ENCODE results near the gene PIK3CB. TPM values are rescaled to one million over a fixed set of nuclear protein-coding genes. Genes with fewer than 3 reads are reported as not detected.

Gene PIK3CB
- total and polyA plus RNA-seq, 2 experiments from 2014 or later: 14.3 to 23.0 TPM

GRCh38 chr3:138629526-138629925, 205.2 kb downstream of the PIK3CB start:
- Histone ChIP-seq H3K4me1 (ENCODE audit: insufficient read depth) (no peaks in the 10 kb centered on the region), H3K4me3 (no peak overlapping the region), H2AFZ (no peak overlapping the region), H3K9me3 (ENCODE audit: low read depth) (no peaks in the 10 kb centered on the region), H3K79me2 (no peaks in the 10 kb centered on the region), H3K36me3 (replicated peaks; ENCODE audit: insufficient read depth, low read depth) (no peaks in the 10 kb centered on the region), H3K27ac (no peak overlapping the region), H3K27me3 (no peaks in the 10 kb centered on the region), H3K4me2 (no peak overlapping the region), H3K9me2 (replicated peaks; ENCODE audit: insufficient read depth) (no peaks in the 10 kb centered on the region), H4K20me1 (ENCODE audit: insufficient read depth, poor library complexity, severe bottlenecking) (no peaks in the 10 kb centered on the region)
- TF ChIP-seq EZH2 (IDR thresholded peaks at IDR 0.05; ENCODE audit: borderline replicate concordance) (no peak), EZH2phosphoT487 (IDR thresholded peaks at IDR 0.05; ENCODE audit: low read depth, severe bottlenecking, unreplicated experiment) (no peak), CTCF (IDR thresholded peaks at IDR 0.05; ENCODE audit: poor library complexity) (no peak)
- DNase-seq (ENCODE audit: low spot score): no peak
- 73% methylated on average over 6 of the region's 6 CpGs for WGBS (ENCODE audit: low lambda C conversion rate, missing lambda C conversion rate)

- Histone ChIP-seq H3K4me2 (no peak overlapping the region), H3K4me3 (no peak overlapping the region), H3K27ac (no peak overlapping the region), H3K79me2 (no peaks in the 10 kb centered on the region), H3K9me2 (replicated peaks; ENCODE audit: insufficient read depth) (no peaks in the 10 kb centered on the region), H3K27me3 (no peaks in the 10 kb centered on the region), H2AFZ (no peak overlapping the region), H3K4me1 (ENCODE audit: insufficient read depth) (no peaks in the 10 kb centered on the region), H4K20me1 (ENCODE audit: insufficient read depth, poor library complexity, severe bottlenecking) (no peaks in the 10 kb centered on the region), H3K36me3 (replicated peaks; ENCODE audit: insufficient read depth, low read depth) (no peaks in the 10 kb centered on the region), H3K9me3 (ENCODE audit: low read depth) (no peaks in the 10 kb centered on the region)
- TF ChIP-seq CTCF (IDR thresholded peaks at IDR 0.05; ENCODE audit: poor library complexity) (no peak), EZH2phosphoT487 (IDR thresholded peaks at IDR 0.05; ENCODE audit: low read depth, severe bottlenecking, unreplicated experiment) (no peak), EZH2 (IDR thresholded peaks at IDR 0.05; ENCODE audit: borderline replicate concordance) (no peak)
- WGBS (ENCODE audit: low lambda C conversion rate, missing lambda C conversion rate): 99% methylated on average over 3 of the region's 3 CpGs
- no peak for DNase-seq (ENCODE audit: low spot score)
These were observed 208.9 kb downstream of the PIK3CB start for GRCh38 chr3:138625707-138626365.

GRCh38 chr3:138624518-138624917, 210.2 kb downstream of the PIK3CB start:
- no peaks in the 10 kb centered on the region for H3K9me2 ChIP-seq (replicated peaks; ENCODE audit: insufficient read depth)
- no peak overlapping the region for H2AFZ ChIP-seq
- H4K20me1 ChIP-seq (ENCODE audit: insufficient read depth, poor library complexity, severe bottlenecking): no peaks in the 10 kb centered on the region
- H3K79me2 ChIP-seq: no peaks in the 10 kb centered on the region
- H3K27ac ChIP-seq: no peak overlapping the region
- no peaks in the 10 kb centered on the region for H3K36me3 ChIP-seq (replicated peaks; ENCODE audit: insufficient read depth, low read depth)
- no peak overlapping the region for H3K4me3 ChIP-seq
- H3K9me3 ChIP-seq (ENCODE audit: low read depth): no peaks in the 10 kb centered on the region
- DNase-seq (ENCODE audit: low spot score): no peak
- no peaks in the 10 kb centered on the region for H3K4me1 ChIP-seq (ENCODE audit: insufficient read depth)
- H3K27me3 ChIP-seq: no peaks in the 10 kb centered on the region
- H3K4me2 ChIP-seq: no peak overlapping the region
- no peak for TF ChIP-seq CTCF (IDR thresholded peaks at IDR 0.05; ENCODE audit: poor library complexity)
- TF ChIP-seq EZH2 (IDR thresholded peaks at IDR 0.05; ENCODE audit: borderline replicate concordance): no peak
- no peak for TF ChIP-seq EZH2phosphoT487 (IDR thresholded peaks at IDR 0.05; ENCODE audit: low read depth, severe bottlenecking, unreplicated experiment)

Measured in hepatocyte (in vitro differentiated cells).